GM23338 (cell line): Measurements from ENCODE around the gene SFT2D3. TPM values are rescaled to one million over a fixed set of nuclear protein-coding genes. Genes with fewer than 3 reads are reported as not detected.
A peak's percentile ranks its signal among the peaks of the same experiment; 100 is the strongest.

ENCODE experiments used
- ATAC-seq: fragments of 200-7000 bp; cut with Tn5 transposase; 3 replicates; pipeline ENCODE4 v1.9.1; 2020
- DNase-seq: peaks from one replicate; pipeline ENCODE4 v3.0.0-alpha.2; 2015; ENCODE audit warnings: low spot score
- H2AFZ ChIP-seq: fragments of 200-600 bp; sonication (generic); 2 replicates; pipeline ENCODE4 v1.8.0; 2016; ENCODE audit warnings: antibody characterized with exemption, mild to moderate bottlenecking, moderate library complexity
- H3F3A ChIP-seq: fragments of 200-600 bp; sonication (generic); replicated peaks from 2 replicates; pipeline ENCODE4 v1.8.0; 2017; ENCODE audit warnings: antibody characterized with exemption, mixed run types, low read depth
- H3K27ac ChIP-seq: fragments of 200-600 bp; sonication (generic); 2 replicates; pipeline ENCODE4 v1.6.1; 2016; ENCODE audit warnings: low read depth
- H3K27me3 ChIP-seq: fragments of 200-600 bp; sonication (generic); 2 replicates; pipeline ENCODE4 v1.8.0; 2016; ENCODE audit warnings: mild to moderate bottlenecking, mixed run types, moderate library complexity; ENCODE audit not compliant: insufficient read depth
- H3K36me3 ChIP-seq: fragments of 200-600 bp; sonication (generic); 2 replicates; pipeline ENCODE4 v1.8.0; 2016; ENCODE audit warnings: mild to moderate bottlenecking; ENCODE audit not compliant: insufficient read depth
- H3K4me1 ChIP-seq: fragments of 200-600 bp; sonication (generic); 2 replicates; pipeline ENCODE4 v1.8.0; 2016; ENCODE audit warnings: mild to moderate bottlenecking, moderate library complexity; ENCODE audit not compliant: insufficient read depth
- H3K4me2 ChIP-seq: fragments of 200-600 bp; sonication (generic); 2 replicates; pipeline ENCODE4 v1.7.1; 2017; ENCODE audit warnings: mixed run types
- H3K4me3 ChIP-seq: fragments of 200-600 bp; sonication (generic); 2 replicates; pipeline ENCODE4 v1.6.1; 2016; ENCODE audit warnings: mixed run types
- H3K79me2 ChIP-seq: fragments of 200-600 bp; sonication (generic); replicated peaks from 2 replicates; pipeline ENCODE4 v1.8.0; 2017; ENCODE audit warnings: mild to moderate bottlenecking; ENCODE audit not compliant: insufficient read depth
- H3K9me2 ChIP-seq: fragments of 200-600 bp; sonication (generic); 2 replicates; pipeline ENCODE4 v1.8.0; 2017; ENCODE audit not compliant: insufficient read depth
- H4K20me1 ChIP-seq: fragments of 200-600 bp; sonication (generic); replicated peaks from 2 replicates; pipeline ENCODE4 v1.8.0; 2017; ENCODE audit warnings: mild to moderate bottlenecking; ENCODE audit not compliant: insufficient read depth
- H3K27ac Mint-ChIP-seq: 2 replicates; pipeline ENCODE4 v1.8.0; 2020; ENCODE audit warnings: inconsistent platforms, mild to moderate bottlenecking, moderate library complexity, mixed read lengths
- H3K27me3 Mint-ChIP-seq: 3 replicates; pipeline ENCODE4 v1.8.0; 2022; ENCODE audit warnings: low read depth, mild to moderate bottlenecking, moderate library complexity, mixed read lengths, inconsistent platforms; ENCODE audit not compliant: insufficient read depth, poor library complexity
- H3K36me3 Mint-ChIP-seq: 3 replicates; pipeline ENCODE4 v1.8.0; 2021; ENCODE audit warnings: low read depth, mild to moderate bottlenecking, inconsistent platforms, moderate library complexity, mixed read lengths
- H3K4me1 Mint-ChIP-seq: 3 replicates; pipeline ENCODE4 v1.8.0; 2020; ENCODE audit warnings: mild to moderate bottlenecking, inconsistent platforms, mixed read lengths
- H3K4me3 Mint-ChIP-seq: 3 replicates; pipeline ENCODE4 v1.8.0; 2021; ENCODE audit warnings: moderate library complexity, mild to moderate bottlenecking, inconsistent platforms, mixed read lengths
- H3K9me3 Mint-ChIP-seq: 3 replicates; pipeline ENCODE4 v1.8.0; 2020; ENCODE audit warnings: moderate library complexity, mild to moderate bottlenecking, inconsistent platforms, mixed read lengths
- CREB1 ChIP-seq: fragments of 250-450 bp; sonication (Bioruptor Pico); IDR thresholded peaks from 2 replicates; pipeline ENCODE4 v1.5.0; 2020; ENCODE audit warnings: low read depth, mild to moderate bottlenecking, moderate library complexity
- EZH2 ChIP-seq: fragments of 200-600 bp; sonication (generic); IDR thresholded peaks from one replicate; pipeline ENCODE4 v1.8.0; 2017; ENCODE audit warnings: antibody characterized with exemption, mild to moderate bottlenecking, low read depth; ENCODE audit not compliant: unreplicated experiment
- EZH2phosphoT487 ChIP-seq: fragments of 200-600 bp; sonication (generic); IDR thresholded peaks from one replicate; pipeline ENCODE4 v1.8.1; 2018; ENCODE audit warnings: antibody characterized with exemption; ENCODE audit not compliant: unreplicated experiment
- JUNB ChIP-seq: IDR thresholded peaks from one replicate; pipeline ENCODE4 v1.6.1; 2016; ENCODE audit warnings: antibody characterized with exemption; ENCODE audit not compliant: unreplicated experiment
- NANOG ChIP-seq: IDR thresholded peaks from 2 replicates; pipeline ENCODE4 v1.6.1; 2016; ENCODE audit warnings: antibody characterized with exemption, borderline replicate concordance
- POLR2AphosphoS5 ChIP-seq: IDR thresholded peaks from 2 replicates; pipeline ENCODE4 v1.6.1; 2016; ENCODE audit warnings: antibody characterized with exemption, low read depth
- STAT1 ChIP-seq: IDR thresholded peaks from one replicate; pipeline ENCODE4 v1.6.1; 2016; ENCODE audit warnings: antibody characterized with exemption; ENCODE audit not compliant: unreplicated experiment
- ZNF114 ChIP-seq: fragments of 250-450 bp; sonication (Bioruptor Pico); IDR thresholded peaks from 2 replicates; pipeline ENCODE4 v1.5.0; 2020; ENCODE audit warnings: mild to moderate bottlenecking, moderate library complexity
- ZNF331 ChIP-seq: fragments of 250-450 bp; sonication (Bioruptor Pico); IDR thresholded peaks from 2 replicates; pipeline ENCODE4 v1.5.0; 2020; ENCODE audit warnings: low read depth, mild to moderate bottlenecking, moderate library complexity
- polyA plus RNA-seq: library from polyadenylated mRNA; unstranded; fragments of >200 nt; fragmentation: Nextera tagmentation; extraction: Ambion mirVana; gene quantifications from 2 replicates; pipeline ENCODE4 v1.2.1, GENCODE V29; 2016
- total RNA-seq: library from RNA; depleted of rRNA; stranded (reverse); fragments of >200 nt; shearing (Covaris generic); gene quantifications from 2 replicates; pipeline ENCODE4 v1.2.3, GENCODE V29; 2014
- TF ChIP-seq, protein P1 (sequence below): IDR thresholded peaks from one replicate; pipeline ENCODE4 v1.6.1; 2018; ENCODE audit warnings: antibody characterized with exemption; ENCODE audit not compliant: unreplicated experiment
- TF ChIP-seq, protein P2 (sequence below), 2 experiments: fragments of 200-600 bp in 1 of 2; sonication (generic) in 1 of 2; conservative IDR thresholded peaks; 2 replicates each; pipeline versions ENCODE4 v1.5.1 to v1.6.1; 2016 to 2017; ENCODE audit warnings: antibody characterized with exemption in 2 of 2, low read depth in 2 of 2, mild to moderate bottlenecking in 2 of 2, moderate library complexity in 1 of 2
- TF ChIP-seq, protein P3 (sequence below): IDR thresholded peaks from 2 replicates; pipeline ENCODE4 v1.6.1; 2016; ENCODE audit warnings: antibody characterized with exemption

The SFT2D3 gene
- total and polyA plus RNA-seq, 2 experiments from 2014 or later = 13.7 TPM; not detected in 1

DNA sequence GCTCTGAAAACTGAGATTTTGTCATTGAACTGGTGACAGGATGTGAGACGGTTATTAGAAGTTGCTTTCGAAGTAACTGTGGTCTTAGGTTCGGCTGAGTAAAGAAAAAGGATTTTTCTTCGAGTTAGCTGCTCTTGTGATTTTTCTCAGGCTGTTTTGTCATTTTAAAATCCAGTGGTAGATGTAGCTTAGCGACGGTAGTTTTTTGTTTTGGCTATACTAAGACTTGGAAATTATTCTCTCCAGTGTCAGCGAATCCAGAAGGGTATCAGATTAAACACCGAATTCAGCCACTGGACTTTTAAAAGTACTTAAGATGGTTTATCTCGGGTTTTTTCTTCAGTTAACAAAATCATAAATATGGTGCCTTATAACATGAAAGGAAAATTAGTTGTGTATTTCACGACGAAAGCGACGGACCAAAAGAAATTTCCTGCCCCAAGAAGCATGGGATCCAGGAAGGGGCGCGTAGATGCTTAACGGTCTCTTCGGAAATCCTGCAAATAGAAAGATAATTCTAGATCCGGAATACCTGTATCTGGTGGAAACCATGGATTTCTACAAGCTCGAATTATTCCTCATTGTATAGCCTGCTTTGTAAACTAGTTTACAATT is 1.2 kb downstream of the SFT2D3 start:
- Mint-ChIP-seq H3K27ac (peak overlapping the region; percentile 47; the same call in 1 of the 2 replicates), H3K4me3 (peak overlapping the region; percentile 78), H3K36me3 (peaks cover 24% of the 10 kb centered on the region), H3K27me3 (peaks cover 15% of the 10 kb centered on the region), H3K4me1 (peaks cover 21% of the 10 kb centered on the region), H3K9me3 (peaks cover 2% of the 10 kb centered on the region; the same call in 1 of the 3 replicates)
- TF ChIP-seq ZNF331 (CRISPR knock-in tag) (no peak), STAT1 (no peak), POLR2AphosphoS5 (no peak), EZH2phosphoT487 (no peak), JUNB (no peak), NANOG (no peak), EZH2 (no peak), ZNF114 (CRISPR knock-in tag) (no peak), CREB1 (CRISPR knock-in tag) (no peak)
- TF ChIP-seq, protein P1, sequence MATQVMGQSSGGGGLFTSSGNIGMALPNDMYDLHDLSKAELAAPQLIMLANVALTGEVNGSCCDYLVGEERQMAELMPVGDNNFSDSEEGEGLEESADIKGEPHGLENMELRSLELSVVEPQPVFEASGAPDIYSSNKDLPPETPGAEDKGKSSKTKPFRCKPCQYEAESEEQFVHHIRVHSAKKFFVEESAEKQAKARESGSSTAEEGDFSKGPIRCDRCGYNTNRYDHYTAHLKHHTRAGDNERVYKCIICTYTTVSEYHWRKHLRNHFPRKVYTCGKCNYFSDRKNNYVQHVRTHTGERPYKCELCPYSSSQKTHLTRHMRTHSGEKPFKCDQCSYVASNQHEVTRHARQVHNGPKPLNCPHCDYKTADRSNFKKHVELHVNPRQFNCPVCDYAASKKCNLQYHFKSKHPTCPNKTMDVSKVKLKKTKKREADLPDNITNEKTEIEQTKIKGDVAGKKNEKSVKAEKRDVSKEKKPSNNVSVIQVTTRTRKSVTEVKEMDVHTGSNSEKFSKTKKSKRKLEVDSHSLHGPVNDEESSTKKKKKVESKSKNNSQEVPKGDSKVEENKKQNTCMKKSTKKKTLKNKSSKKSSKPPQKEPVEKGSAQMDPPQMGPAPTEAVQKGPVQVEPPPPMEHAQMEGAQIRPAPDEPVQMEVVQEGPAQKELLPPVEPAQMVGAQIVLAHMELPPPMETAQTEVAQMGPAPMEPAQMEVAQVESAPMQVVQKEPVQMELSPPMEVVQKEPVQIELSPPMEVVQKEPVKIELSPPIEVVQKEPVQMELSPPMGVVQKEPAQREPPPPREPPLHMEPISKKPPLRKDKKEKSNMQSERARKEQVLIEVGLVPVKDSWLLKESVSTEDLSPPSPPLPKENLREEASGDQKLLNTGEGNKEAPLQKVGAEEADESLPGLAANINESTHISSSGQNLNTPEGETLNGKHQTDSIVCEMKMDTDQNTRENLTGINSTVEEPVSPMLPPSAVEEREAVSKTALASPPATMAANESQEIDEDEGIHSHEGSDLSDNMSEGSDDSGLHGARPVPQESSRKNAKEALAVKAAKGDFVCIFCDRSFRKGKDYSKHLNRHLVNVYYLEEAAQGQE = no peak
- TF ChIP-seq, protein P2, sequence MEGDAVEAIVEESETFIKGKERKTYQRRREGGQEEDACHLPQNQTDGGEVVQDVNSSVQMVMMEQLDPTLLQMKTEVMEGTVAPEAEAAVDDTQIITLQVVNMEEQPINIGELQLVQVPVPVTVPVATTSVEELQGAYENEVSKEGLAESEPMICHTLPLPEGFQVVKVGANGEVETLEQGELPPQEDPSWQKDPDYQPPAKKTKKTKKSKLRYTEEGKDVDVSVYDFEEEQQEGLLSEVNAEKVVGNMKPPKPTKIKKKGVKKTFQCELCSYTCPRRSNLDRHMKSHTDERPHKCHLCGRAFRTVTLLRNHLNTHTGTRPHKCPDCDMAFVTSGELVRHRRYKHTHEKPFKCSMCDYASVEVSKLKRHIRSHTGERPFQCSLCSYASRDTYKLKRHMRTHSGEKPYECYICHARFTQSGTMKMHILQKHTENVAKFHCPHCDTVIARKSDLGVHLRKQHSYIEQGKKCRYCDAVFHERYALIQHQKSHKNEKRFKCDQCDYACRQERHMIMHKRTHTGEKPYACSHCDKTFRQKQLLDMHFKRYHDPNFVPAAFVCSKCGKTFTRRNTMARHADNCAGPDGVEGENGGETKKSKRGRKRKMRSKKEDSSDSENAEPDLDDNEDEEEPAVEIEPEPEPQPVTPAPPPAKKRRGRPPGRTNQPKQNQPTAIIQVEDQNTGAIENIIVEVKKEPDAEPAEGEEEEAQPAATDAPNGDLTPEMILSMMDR (conservative IDR thresholded peaks at IDR 0.05; ENCODE audit: low read depth in 2 of 2) = no peak
- TF ChIP-seq, protein P3, sequence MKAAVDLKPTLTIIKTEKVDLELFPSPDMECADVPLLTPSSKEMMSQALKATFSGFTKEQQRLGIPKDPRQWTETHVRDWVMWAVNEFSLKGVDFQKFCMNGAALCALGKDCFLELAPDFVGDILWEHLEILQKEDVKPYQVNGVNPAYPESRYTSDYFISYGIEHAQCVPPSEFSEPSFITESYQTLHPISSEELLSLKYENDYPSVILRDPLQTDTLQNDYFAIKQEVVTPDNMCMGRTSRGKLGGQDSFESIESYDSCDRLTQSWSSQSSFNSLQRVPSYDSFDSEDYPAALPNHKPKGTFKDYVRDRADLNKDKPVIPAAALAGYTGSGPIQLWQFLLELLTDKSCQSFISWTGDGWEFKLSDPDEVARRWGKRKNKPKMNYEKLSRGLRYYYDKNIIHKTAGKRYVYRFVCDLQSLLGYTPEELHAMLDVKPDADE = no peak
- H3K4me2 ChIP-seq = peak overlapping the region; percentile 79
- H3K36me3 ChIP-seq = peaks cover 15% of the 10 kb centered on the region; the same call in 1 of the 2 replicates
- peaks cover 33% of the 10 kb centered on the region for H3K79me2 ChIP-seq
- H3K4me1 ChIP-seq = peaks cover 22% of the 10 kb centered on the region
- H2AFZ ChIP-seq = no peak overlapping the region
- H3F3A ChIP-seq = 0 out of 2 replicates have a peak, but pooled peaks cover 21% of the 10 kb centered on the region
- no peaks in the 10 kb centered on the region for H3K9me2 ChIP-seq
- H3K27me3 ChIP-seq = no peaks in the 10 kb centered on the region
- ATAC-seq (no peak), DNase-seq (no peak)
- peaks cover 14% of the 10 kb centered on the region for H4K20me1 ChIP-seq
- H3K4me3 ChIP-seq = peak overlapping the region; percentile 62
- H3K27ac ChIP-seq = peak overlapping the region; percentile 24; the same call in 1 of the 2 replicates
